Kidney (tissue), 14 donors: ENCODE measurements around the gene FAAP100. TPM values are rescaled to one million over a fixed set of nuclear protein-coding genes. Genes with fewer than 3 reads are reported as not detected.
A peak's percentile ranks its signal among the peaks of the same experiment; 100 is the strongest.

ENCODE experiments used
- DNase-seq, 5 donors: peaks; one replicate each; pipeline ENCODE4 v3.0.0-alpha.2; 2013 to 2020
- FAIRE-seq: peaks from 2 replicates; lab custom pipeline; 2012; peaks lifted over from hg19 to GRCh38; lab: Jason Lieb, UNC
- H3K27ac ChIP-seq, 2 donors: one replicate each; pipeline ENCODE4 v1.7.0; 2013; ENCODE audit warnings: low read depth in 2 of 2, low read length in 2 of 2, inconsistent platforms in 1 of 2
- H3K27me3 ChIP-seq: one replicate; pipeline ENCODE4 v1.7.1; 2013; ENCODE audit warnings: low read length, inconsistent platforms; ENCODE audit not compliant: control insufficient read depth, insufficient read depth
- H3K36me3 ChIP-seq, 3 donors: one replicate each; pipeline versions ENCODE4 v1.7.0 to v1.7.1; 2013; ENCODE audit warnings: low read length in 3 of 3, control low read depth in 1 of 3, inconsistent platforms in 1 of 3; ENCODE audit not compliant: insufficient read depth in 3 of 3, control insufficient read depth in 2 of 3
- H3K4me1 ChIP-seq, 3 donors: one replicate each; pipeline versions ENCODE4 v1.7.0 to v1.7.1; 2013; ENCODE audit warnings: low read length in 3 of 3, inconsistent platforms in 1 of 3, low read depth in 1 of 3; ENCODE audit not compliant: control insufficient read depth in 2 of 3, insufficient read depth in 2 of 3
- H3K4me3 ChIP-seq, 3 donors: one replicate each; pipeline versions ENCODE4 v1.7.0 to v1.8.1; 2013; ENCODE audit warnings: low read length in 3 of 3, control low read depth in 1 of 3, inconsistent platforms in 1 of 3
- H3K9ac ChIP-seq, 3 donors: one replicate each; pipeline versions ENCODE4 v1.7.0 to v1.7.1; 2013; ENCODE audit warnings: low read length in 3 of 3, control low read depth in 1 of 3, inconsistent platforms in 1 of 3
- H3K9me3 ChIP-seq, 3 donors: one replicate each; pipeline versions ENCODE4 v1.7.0 to v1.7.1; 2013; ENCODE audit warnings: low read length in 3 of 3, control low read depth in 1 of 3, inconsistent platforms in 1 of 3; ENCODE audit not compliant: control insufficient read depth in 2 of 3, insufficient read depth in 1 of 3
- intact Hi-C: fragments of 100-400 bp; cut with DNase I; formaldehyde crosslinking; loops from one replicate; pipeline ENCODE4 v1.11.1; 2022
- polyA plus RNA-seq: library from polyadenylated mRNA; stranded (reverse); fragments of 350-450 nt; fragmentation: Illumina TruSeq; extraction: RNeasy Lipid Tissue Mini Kit (QIAGEN cat#74804); gene quantifications from one replicate; pipeline ENCODE4 v1.2.3, GENCODE V29; 2014; ENCODE audit warnings: low read depth, low replicate concordance; ENCODE audit not compliant: insufficient read depth
- total RNA-seq: library from RNA; stranded (reverse); fragmentation: NEBNext Ultra II Directional; extraction: Animal tissue kit (Norgen Biotek cat#: 25700); gene quantifications from one replicate; pipeline ENCODE4 v1.2.1, GENCODE V29; 2021
- TF ChIP-seq, protein P1 (sequence below): IDR thresholded peaks from 3 replicates; pipeline ENCODE4 v1.5.1; 2012; ENCODE audit warnings: mild to moderate bottlenecking, moderate library complexity, borderline replicate concordance; ENCODE audit not compliant: insufficient read depth; ENCODE audit errors: extremely low read depth
- donor health status: control.
- donor health status: control.
- donor health status: control.
- donor health status: control.
- donor health status: control.
- donor health status: DM: yes; HTN: yes; CAD: no.
- donor health status: Normal renal cell carcinoma (clear cell type).

FAAP100 gene
- total and polyA plus RNA-seq, 2 donors from 2014 or later = 13.2 to 28.6 TPM

GRCh38 chr17:81574643-81574956, 22.4 kb upstream of the FAAP100 start:
- H3K27ac ChIP-seq = no peak overlapping the region

DNA sequence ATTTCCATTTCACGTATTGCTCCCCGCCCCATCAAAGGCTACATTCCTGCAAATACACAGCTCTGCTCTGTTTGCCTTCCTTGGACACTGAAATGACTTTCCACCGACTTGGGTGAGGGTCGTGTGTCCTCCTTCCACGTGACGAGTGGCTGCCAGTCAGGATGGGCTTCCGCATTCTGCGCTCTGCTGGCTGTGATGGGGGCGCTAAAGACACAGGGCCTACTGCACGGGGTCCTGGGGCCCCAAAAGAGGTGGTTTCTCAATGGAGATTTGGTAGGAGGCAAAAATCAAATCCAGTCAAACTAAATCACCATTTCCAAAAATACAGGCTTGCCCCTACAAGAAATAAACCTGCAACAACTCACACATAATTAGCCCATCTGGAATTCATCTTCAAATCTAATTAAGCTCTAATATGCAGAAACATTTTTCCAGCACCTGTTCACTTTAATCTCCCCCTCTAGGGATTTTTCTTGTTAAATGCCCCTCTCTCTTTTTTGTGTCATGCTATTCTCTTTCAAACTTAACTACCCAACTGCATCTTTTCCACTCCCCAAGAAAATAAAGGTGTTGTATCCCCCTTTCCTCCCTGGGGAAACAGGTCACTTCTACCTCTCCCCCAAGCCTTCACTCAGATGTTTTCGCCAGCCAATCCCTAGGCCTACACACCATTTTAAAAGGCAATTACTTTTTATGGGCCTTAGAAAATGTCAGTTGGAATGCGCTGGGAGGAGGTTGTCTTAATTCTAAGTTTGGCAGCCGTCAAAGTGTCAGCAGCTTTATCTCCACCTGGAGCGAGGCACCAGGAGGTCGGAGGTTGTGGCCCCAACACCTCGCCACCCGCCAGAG, 21.9 kb upstream of the FAAP100 start:
- H3K36me3 ChIP-seq = peaks cover 7 to 43% (median 26%) of the 10 kb centered on the region in 3 donors
- peaks cover 0 to 7% (median 0%) of the 10 kb centered on the region in 3 donors for H3K4me1 ChIP-seq
- FAIRE-seq (no peak), DNase-seq (peak in 2 of 5 donors; percentile 43 to 64)
- TF ChIP-seq, protein P1, sequence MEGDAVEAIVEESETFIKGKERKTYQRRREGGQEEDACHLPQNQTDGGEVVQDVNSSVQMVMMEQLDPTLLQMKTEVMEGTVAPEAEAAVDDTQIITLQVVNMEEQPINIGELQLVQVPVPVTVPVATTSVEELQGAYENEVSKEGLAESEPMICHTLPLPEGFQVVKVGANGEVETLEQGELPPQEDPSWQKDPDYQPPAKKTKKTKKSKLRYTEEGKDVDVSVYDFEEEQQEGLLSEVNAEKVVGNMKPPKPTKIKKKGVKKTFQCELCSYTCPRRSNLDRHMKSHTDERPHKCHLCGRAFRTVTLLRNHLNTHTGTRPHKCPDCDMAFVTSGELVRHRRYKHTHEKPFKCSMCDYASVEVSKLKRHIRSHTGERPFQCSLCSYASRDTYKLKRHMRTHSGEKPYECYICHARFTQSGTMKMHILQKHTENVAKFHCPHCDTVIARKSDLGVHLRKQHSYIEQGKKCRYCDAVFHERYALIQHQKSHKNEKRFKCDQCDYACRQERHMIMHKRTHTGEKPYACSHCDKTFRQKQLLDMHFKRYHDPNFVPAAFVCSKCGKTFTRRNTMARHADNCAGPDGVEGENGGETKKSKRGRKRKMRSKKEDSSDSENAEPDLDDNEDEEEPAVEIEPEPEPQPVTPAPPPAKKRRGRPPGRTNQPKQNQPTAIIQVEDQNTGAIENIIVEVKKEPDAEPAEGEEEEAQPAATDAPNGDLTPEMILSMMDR = no peak
- no peak overlapping the region for H3K27ac ChIP-seq
- intact Hi-C loops = no loop called here
- H3K27me3 ChIP-seq = no peaks in the 10 kb centered on the region
- no peaks in the 10 kb centered on the region for H3K9me3 ChIP-seq
- H3K9ac ChIP-seq = no peak overlapping the region
- no peak overlapping the region for H3K4me3 ChIP-seq

More at GRCh38 chr17:81574643-81574956, 22.4 kb upstream of the FAAP100 start:
- Histone ChIP-seq H3K27me3 (no peaks in the 10 kb centered on the region), H3K9me3 (no peaks in the 10 kb centered on the region), H3K4me1 (peaks cover 0 to 7% (median 0%) of the 10 kb centered on the region in 3 donors), H3K36me3 (peaks cover 6 to 37% (median 25%) of the 10 kb centered on the region in 3 donors), H3K4me3 (no peak overlapping the region), H3K9ac (no peak overlapping the region)
- intact Hi-C loops = no loop called here
- TF ChIP-seq, protein P1 = no peak
- FAIRE-seq (no peak), DNase-seq (no peak)

DNA sequence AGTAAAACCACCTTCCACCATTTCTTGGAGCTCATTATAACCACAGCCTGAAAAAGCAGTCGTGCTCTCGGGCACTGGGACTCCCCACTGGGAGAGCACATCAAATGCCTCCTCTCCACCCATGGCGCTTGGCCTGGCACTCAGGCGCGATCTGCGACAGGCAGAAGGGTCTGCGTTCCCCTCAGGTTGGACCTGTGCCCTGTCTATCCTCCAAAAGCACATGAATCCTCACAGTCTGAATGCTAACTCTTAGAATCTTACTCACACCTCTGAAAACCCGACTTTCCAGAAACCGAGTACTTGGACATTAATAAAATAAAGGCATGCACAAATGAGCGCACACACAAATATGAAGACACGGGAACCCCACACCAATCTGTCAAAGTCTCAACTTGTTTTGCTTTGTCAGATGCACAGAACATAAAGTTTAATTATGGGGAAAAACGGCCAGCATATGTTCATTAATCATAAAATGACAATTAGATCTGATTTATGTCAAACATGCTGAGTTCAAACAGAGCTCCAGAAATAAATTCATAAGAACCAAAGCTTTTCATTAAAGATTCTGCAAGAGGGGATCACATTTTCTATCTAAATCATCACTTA, 20.5 kb upstream of the FAAP100 start:
- TF ChIP-seq, protein P1 = no peak
- H3K4me3 ChIP-seq = no peak overlapping the region
- DNase-seq (peak in 1 of 5 donors; percentile 23), FAIRE-seq (no peak)
- no peak overlapping the region for H3K27ac ChIP-seq
- peaks cover 13 to 55% (median 35%) of the 10 kb centered on the region in 3 donors for H3K36me3 ChIP-seq
- peaks cover under 1 to 11% (median 3%) of the 10 kb centered on the region in 3 donors for H3K4me1 ChIP-seq
- intact Hi-C loops = no loop called here
- no peaks in the 10 kb centered on the region for H3K9me3 ChIP-seq
- no peak overlapping the region for H3K9ac ChIP-seq
- H3K27me3 ChIP-seq = no peaks in the 10 kb centered on the region
